Measurements from ENCODE around the gene RYR1. TPM values are rescaled to one million over a fixed set of nuclear protein-coding genes. Genes with fewer than 3 reads are reported as not detected.

Gene RYR1
- total and polyA plus RNA-seq, 2 of the 8 experiments (the other 6 are each of a cell fraction or from before 2014, with no cell fraction given), result 5.8 to 11.8 TPM

GRCh38 chr19:38580080-38580479, 146.6 kb downstream of the RYR1 start:
- CTCF ChIA-PET (ENCODE audit: partially characterized antibody), result interaction anchor here (0.7 to 2.5 kb wide), 2 partner anchors 54 to 67 kb away, joined by 3 to 5 read pairs; no protein-coding TSS in a partner anchor
- 91% methylated on average over 13 of the region's 15 CpGs; no CpG with 5 or more reads in 1 of the 2 experiments for WGBS, 2 experiments (ENCODE audit: extremely low coverage in 1 of 2, insufficient coverage in 1 of 2, insufficient read length in 1 of 2, insufficient replicate concordance in 2 of 2, low coverage in 1 of 2, low lambda C conversion rate in 2 of 2, missing lambda C conversion rate in 1 of 2)

More at GRCh38 chr19:38580080-38580479, 146.6 kb downstream of the RYR1 start:
- Histone ChIP-seq H3K27me3 (replicated peaks in 1 of 4; ENCODE audit: control insufficient read depth in 3 of 4, extremely low read depth in 1 of 4, insufficient read depth in 3 of 4, low read length in 3 of 4) (no peaks in the 10 kb centered on the region), H3K4me1 (replicated peaks in 1 of 4; ENCODE audit: control insufficient read depth in 3 of 4, insufficient read depth in 4 of 4, low read length in 3 of 4) (no peaks in the 10 kb centered on the region), H3K14ac (ENCODE audit: insufficient read length) (no peak overlapping the region), H3K4me3 (ENCODE audit: extremely low read depth in 1 of 4, insufficient read depth in 2 of 4, low read depth in 3 of 4, low read length in 4 of 4) (no peak overlapping the region), H3K79me1 (ENCODE audit: low read depth, low read length) (no peaks in the 10 kb centered on the region), H2BK5ac (ENCODE audit: low read depth, low read length) (no peak overlapping the region), H2AFZ (ENCODE audit: low read length) (no peak overlapping the region), H3K4ac (replicated peaks; ENCODE audit: insufficient read length, low read depth, low read length) (no peak overlapping the region), H3K23me2 (ENCODE audit: low read depth, low read length) (no peaks in the 10 kb centered on the region), H2BK12ac (ENCODE audit: low read depth, low read length) (no peak overlapping the region), H2BK15ac (ENCODE audit: low read length) (no peak overlapping the region), H2AK5ac (ENCODE audit: low read depth, low read length) (no peak overlapping the region), H3K18ac (ENCODE audit: extremely low read depth, low read length) (no peak overlapping the region), H3K4me2 (ENCODE audit: insufficient read depth in 1 of 2, low read depth in 2 of 2, low read length in 2 of 2) (no peak overlapping the region), H3K27ac (ENCODE audit: low read depth, low read length) (no peak overlapping the region), H4K91ac (replicated peaks; ENCODE audit: insufficient read length, low read length) (no peak overlapping the region), H4K5ac (ENCODE audit: insufficient read length, low read depth, low read length) (no peak overlapping the region), H3K9ac (replicated peaks in 1 of 4; ENCODE audit: extremely low read depth in 1 of 4, low read depth in 3 of 4, low read length in 3 of 4) (no peak overlapping the region), H3K56ac (replicated peaks; ENCODE audit: insufficient read length, low read depth, low read length) (no peak overlapping the region), H4K8ac (ENCODE audit: extremely low read depth, insufficient read depth, low read length) (no peak overlapping the region), H3K79me2 (ENCODE audit: control insufficient read depth in 1 of 2, insufficient read depth in 2 of 2, low read length in 2 of 2) (no peaks in the 10 kb centered on the region), H2BK20ac (ENCODE audit: low read length) (no peak overlapping the region), H3K23ac (ENCODE audit: insufficient read length) (no peak overlapping the region), H4K20me1 (replicated peaks in 1 of 2; ENCODE audit: control insufficient read depth in 1 of 2, insufficient read depth in 2 of 2, low read length in 2 of 2) (no peaks in the 10 kb centered on the region), H3K9me3 (ENCODE audit: insufficient read depth in 2 of 2, low read depth in 1 of 2, low read length in 1 of 2) (no peaks in the 10 kb centered on the region), H2BK120ac (replicated peaks; ENCODE audit: low read depth, low read length) (no peak overlapping the region), H3K36me3 (ENCODE audit: control insufficient read depth in 2 of 4, insufficient read depth in 4 of 4, low read length in 3 of 4) (peaks cover 0 to 2% (median 0%) of the 10 kb centered on the region in 4 experiments; a peak in 2 of 8 replicates)
- FAIRE-seq (no peak), DNase-seq (ENCODE audit: low read depth in 1 of 2, low spot score in 2 of 2) (no peak)
- POLR2A ChIA-PET (ENCODE audit: partially characterized antibody), result interaction anchor here (1.2 kb wide), 1 partner anchor 12 kb away, joined by 4 read pairs; no protein-coding TSS in a partner anchor
- TF ChIP-seq TCF12 (IDR thresholded peaks at IDR 0.05; ENCODE audit: low read depth, low read length), result no peak
- TF ChIP-seq, protein P1, sequence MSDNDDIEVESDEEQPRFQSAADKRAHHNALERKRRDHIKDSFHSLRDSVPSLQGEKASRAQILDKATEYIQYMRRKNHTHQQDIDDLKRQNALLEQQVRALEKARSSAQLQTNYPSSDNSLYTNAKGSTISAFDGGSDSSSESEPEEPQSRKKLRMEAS (IDR thresholded peaks at IDR 0.05), result no peak
